H54 (cell line): ENCODE results near the gene SCARB2.

Experiments
- DNase-seq: peaks from one replicate; pipeline ENCODE4 v3.0.0; 2011; ENCODE audit warnings: low spot score, mixed read lengths; ENCODE audit not compliant: insufficient read length
- FAIRE-seq: peaks from 3 replicates; lab custom pipeline; 2011; peaks lifted over from hg19 to GRCh38; lab: Jason Lieb, UNC
- POLR2A ChIP-seq: IDR thresholded peaks from 2 replicates; pipeline ENCODE4 v1.6.1; 2011; ENCODE audit warnings: low read depth, mild to moderate bottlenecking, low read length

Gene SCARB2

DNA sequence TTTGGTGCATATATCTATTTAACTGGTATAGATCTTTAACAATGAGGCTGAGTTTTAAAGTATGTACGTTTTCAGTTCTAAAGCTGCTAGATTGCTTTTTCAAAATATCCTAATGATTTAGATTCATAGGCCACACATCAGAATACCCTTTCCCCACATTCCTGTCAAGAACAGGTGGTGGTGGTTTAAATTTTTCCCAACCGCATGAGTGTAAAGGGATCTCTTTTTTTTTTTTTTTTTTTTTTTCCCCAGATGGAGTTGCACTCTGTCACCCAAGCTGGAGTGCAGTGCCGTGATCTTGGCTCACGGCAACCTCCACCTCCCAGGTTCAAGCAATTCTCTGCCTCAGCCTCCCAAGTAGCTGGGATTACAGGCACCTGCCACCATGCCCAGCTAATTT lies 93.4 kb downstream of the SCARB2 start:
- DNase-seq = no peak
- FAIRE-seq = no peak
- no peak for TF ChIP-seq POLR2A

DNA sequence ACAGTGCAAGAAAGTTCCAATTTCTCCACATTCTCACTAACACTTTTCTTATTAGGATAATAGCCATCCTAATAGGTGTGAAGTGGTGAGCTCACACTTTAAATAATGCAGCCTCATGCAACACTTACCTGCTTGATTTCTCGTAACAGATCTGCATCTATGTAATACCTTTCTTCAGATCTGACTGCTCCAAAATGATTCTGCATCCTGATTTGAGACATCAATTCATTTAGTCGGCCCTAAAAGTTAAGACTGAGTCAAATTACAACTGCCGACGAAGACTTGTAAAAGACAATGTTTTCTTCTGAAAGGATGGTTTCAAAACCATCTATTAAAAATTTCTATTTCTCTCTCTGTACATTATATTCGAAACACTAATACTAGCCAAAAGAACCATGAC lies 96.1 kb downstream of the SCARB2 start:
- FAIRE-seq = no peak
- DNase-seq = no peak
- TF ChIP-seq POLR2A = no peak

DNA sequence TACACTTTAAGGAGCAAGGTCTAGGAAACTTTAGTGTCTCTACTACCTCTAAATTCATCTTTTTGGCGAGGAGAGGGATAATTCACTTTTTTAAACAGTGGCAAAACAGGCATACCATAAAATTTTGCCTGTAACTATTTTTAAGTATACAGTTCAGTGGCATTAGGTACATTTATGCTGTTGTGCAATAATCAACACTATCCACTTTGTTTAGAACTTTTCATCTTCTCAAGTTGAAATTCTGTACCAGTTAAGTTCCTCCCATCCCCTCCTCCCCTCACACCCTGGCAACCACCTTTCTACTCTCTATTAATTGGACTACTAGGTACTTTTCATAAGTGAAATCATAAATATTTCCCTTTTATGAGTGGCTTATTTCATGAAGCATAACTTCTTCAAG lies 96.8 kb downstream of the SCARB2 start:
- DNase-seq (no peak), FAIRE-seq (no peak)
- TF ChIP-seq POLR2A = no peak
